ENCODE measurements around the gene SSC5D. TPM values are rescaled to one million over a fixed set of nuclear protein-coding genes. Genes with fewer than 3 reads are reported as not detected.

The SSC5D gene
- polyA plus RNA-seq, 3 donors: 1.1 to 1.6 (median 1.2) TPM

DNA sequence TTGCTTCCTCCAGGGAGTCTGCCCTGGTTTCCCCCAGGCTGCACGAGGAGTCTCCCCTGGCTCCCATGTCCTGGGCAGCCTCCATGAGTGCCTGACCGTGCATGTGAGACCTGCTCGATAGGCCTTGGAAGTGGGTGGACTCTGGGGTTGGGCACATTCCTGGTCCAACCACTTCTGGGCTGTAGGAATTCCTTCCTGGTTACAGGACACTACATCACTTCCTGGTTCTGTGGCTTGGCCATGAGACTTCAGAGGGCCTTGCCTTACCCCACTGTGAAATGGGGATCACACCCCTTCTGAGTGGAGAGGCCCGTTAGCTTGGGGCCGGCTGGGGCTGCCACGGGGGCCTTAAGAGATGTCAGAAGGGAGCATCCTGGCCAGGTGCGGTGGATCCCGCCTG is 15.8 kb upstream of the SSC5D start:
- DNase-seq (ENCODE audit: low read depth in 3 of 3, low spot score in 2 of 3): no peak

DNA sequence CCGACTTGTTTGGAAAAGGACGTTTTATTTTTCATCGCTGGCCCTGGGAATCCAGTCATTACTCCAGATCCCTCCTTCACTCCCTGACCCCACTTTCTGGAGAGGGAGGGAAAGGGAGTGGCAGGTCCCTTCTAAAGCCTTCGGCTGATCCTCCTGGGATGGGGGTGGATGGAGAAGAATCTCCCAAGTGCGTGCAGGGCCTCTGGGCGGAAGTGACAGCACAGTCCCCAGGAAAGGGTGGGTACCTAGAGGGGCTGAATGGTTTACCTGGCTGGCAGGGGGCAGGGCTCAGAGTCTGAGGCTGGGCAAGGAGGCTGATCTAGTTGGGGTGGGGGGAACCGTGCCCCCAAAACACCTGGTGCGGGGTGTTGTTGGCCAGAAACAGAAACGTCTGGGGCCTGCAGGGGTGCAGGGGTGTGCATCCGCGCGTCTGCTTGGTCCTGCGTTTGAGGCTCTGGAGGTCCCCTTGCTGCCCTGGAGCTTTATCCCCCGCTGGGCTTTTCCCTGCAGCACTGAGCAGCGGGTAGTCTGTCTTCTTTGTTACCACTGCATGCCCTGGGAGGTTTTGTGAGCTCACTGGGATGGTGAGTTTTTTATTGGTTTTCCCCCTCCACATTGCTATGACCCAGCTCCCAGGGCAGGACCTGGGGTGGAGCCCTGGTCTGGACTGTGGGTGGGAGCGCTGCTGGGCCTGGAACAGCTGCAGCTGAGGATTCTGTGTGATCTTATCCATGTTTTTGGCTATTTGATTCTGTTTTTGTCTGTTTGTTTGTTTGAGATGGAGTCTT is 14.8 kb upstream of the SSC5D start:
- DNase-seq (ENCODE audit: low read depth in 3 of 3, low spot score in 2 of 3): no peak

DNA sequence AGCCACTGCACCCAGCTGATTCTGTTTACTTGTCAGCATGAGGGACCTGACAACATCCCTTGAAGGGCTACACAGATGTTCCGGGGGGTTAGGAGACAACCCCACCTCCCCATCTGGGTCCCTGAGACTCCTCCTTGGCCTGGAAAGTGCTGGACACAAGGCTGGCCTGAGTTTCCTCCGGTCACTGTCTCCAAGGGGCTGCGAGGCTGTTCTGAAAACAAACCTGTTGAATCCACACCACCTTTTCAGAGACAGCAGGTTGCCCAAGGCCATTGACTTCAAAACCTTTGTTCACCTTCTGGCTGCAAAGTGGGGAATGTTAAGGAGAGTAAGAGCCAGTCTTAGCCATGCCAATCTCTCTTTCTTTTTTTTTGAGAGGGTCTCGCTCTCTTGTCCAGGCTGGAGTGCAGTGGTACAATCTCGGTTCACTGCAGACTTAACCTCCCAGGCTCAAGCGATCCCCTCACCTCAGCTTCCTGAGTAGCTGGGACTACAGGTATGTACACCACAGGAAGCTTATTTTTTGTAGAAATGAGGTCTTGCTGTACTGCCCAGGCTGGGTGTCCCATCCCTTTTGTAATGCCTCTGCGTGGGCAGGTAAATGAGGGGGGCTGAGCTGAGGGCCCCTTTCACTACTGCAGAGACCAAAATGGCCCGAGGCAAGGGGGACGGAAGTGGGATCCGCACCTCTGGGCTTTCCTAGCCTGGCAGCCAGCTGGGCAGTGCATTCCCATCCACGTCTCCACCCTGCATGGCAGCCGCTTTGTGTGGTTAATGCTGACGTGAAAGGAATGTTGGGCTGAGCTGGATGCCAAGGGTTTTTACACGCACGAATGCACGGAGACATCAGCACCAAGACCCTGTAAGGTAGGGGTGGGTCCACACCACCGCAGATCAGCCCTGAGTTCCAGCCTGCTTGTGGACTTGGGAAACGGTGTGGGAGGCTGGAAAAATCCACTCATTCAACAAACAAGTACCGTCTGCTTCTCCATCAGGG is 13.7 kb upstream of the SSC5D start:
- no peak for DNase-seq (ENCODE audit: low read depth in 3 of 3, low spot score in 2 of 3)

DNA sequence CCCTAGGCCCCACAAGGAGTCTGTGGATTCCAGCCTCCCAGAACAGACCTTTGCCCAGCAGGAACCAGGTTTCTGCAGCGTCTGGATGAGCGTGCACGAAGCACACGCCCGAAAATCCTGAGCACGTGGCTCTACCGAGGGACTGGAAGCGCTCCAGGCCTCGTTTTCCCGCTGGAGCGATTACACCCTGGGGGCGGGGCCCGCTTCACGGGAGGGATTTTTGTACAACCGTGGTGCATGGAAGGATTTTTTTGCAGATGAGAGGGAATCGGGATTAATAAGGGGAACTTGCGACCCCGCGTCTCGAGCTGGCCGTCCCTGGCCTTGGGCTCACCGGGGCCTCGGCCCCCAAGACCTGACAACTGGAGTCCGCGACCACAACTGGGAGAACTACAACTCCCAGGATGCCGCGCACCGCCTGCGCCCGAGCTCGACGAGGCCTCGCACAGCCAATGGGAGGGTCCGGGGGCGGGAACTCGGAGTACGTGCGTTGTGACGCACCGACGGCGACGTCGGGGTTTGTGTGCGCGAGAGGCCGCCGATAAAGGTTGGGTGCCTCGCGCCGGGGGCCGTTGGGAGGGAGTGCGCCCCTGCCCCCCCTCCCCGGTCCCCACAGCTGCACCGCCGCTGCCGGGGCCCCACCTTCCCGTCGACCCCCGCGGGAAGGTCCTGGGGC is 12.0 kb upstream of the SSC5D start, which contains the start of gene ZNF628:
ZNF628 (plus strand) TSS at position 518 of the 676 bp plus-strand sequence. CDS start 3,294 bp downstream, outside the sequence.
- DNase-seq (ENCODE audit: low read depth in 3 of 3, low spot score in 2 of 3): peak; percentile 95 to 98 (median 97)

DNA sequence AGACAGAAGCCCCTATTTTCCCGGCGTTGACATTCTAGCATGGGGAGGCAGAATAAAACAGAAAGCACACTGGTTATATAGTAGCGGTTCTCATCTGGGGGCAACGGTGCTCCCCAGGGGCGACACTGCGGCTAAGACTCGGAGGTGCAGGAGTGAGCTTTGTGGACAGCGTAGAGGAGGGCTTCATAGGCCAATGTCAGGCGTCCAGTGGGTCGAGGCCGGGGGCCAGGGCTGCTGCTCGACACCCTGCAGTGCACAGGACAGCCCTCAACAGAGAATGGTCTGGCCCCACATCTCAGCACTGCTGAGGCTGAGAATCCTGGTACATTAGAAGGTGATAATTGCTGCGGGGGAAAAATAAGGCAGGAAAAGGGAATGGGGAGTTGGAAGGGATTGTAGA is 10.3 kb upstream of the SSC5D start:
- DNase-seq (ENCODE audit: low read depth in 3 of 3, low spot score in 2 of 3): no peak

DNA sequence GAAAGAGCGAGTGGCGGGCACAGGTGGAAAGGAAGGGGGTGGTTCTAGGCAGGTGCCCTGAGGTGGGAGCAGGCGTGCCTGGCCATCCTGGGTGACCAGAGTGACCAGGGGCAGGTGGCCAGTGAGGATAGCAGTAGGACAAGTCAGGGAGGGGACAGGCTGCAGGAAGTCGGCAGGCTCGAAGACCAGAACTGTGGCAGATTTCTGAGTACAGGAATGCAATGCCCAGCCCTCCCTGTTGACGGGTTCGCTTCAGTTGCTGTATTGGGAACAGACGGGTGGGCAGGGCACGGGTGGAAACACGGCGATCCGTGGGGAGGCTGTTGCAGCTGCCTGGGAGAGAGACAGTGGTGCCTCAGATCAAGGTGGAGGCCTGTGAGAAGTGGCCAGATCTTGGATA is 9.9 kb upstream of the SSC5D start:
- no peak for DNase-seq (ENCODE audit: low read depth in 3 of 3, low spot score in 2 of 3)

DNA sequence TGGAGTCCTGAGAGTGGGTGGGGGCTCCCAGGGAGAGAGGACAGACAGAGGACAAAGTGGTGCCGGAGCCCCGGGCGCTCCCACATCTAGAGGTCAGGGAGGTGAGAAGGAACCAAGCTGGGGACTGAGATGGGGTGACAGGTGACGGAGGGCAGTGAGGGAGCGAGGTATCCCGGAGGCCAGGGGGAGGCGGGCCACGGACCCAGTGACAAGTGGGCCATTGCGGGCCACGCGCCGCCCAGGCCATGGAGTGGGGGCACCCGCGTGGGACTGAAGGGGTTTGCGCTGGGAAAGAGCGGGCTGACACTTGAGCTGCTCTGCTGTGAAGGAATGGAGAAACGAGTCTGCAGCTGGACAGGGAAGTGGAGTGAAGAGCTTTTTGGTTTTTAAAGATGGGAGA is 9.2 kb upstream of the SSC5D start:
- no peak for DNase-seq (ENCODE audit: low read depth in 3 of 3, low spot score in 2 of 3)

DNA sequence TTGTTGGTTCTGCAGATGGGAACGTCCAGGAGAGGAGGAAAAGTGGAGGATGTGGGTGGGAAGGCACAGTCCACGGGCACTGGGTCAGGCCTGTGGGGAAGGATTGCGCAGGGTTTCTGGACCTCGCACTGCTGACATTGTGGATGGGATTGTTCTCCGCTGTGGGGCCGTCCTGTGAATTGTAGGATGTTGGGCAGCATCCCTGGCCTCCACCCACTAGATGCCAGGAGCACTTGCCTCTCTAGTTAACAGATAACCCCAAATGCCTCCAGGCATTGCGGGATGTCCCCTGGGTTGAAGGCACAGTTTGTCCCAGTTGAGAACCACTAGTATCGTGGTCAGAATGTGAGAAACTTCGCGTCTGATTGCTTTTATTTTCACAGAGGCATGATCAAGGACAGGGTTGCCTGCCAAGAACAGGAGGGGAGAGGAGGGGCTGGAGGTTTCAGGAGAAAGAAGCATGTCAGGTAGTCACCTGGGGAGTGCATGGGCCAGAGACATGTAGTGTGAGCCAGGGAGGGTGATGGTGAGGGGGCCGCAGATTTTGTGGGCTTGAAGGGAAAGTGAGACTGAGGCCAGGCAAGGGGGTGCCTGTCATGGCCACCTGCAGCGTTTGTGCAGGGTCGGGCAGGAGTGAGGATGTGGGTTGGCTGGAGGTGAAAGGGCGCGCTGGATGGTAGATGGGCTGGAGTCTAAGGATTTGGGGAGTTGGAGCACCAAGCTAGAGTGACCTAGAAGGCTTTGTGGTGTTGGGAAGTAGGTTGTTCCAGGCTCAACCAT is 8.6 kb upstream of the SSC5D start:
- no peak for DNase-seq (ENCODE audit: low read depth in 3 of 3, low spot score in 2 of 3)

DNA sequence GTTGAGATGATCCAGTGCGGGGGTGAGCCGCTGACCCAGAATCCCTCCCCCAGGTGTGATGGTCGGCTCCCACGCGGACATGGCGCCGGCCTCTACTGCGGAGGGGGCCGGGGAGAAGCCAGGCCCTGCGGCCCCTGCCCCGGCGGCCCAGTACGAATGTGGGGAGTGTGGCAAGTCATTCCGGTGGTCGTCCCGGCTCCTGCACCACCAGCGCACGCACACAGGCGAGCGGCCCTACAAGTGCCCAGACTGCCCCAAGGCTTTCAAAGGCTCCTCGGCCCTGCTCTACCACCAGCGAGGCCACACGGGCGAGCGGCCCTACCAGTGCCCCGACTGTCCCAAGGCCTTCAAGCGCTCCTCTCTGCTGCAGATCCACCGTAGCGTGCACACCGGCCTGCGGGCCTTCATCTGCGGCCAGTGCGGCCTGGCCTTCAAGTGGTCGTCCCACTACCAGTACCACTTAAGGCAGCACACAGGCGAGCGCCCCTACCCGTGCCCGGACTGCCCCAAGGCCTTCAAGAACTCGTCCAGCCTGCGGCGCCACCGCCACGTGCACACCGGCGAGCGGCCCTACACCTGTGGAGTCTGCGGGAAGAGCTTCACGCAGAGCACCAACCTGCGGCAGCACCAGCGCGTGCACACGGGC is 7.0 kb upstream of the SSC5D start:
- DNase-seq (ENCODE audit: low read depth in 3 of 3, low spot score in 2 of 3): no peak

DNA sequence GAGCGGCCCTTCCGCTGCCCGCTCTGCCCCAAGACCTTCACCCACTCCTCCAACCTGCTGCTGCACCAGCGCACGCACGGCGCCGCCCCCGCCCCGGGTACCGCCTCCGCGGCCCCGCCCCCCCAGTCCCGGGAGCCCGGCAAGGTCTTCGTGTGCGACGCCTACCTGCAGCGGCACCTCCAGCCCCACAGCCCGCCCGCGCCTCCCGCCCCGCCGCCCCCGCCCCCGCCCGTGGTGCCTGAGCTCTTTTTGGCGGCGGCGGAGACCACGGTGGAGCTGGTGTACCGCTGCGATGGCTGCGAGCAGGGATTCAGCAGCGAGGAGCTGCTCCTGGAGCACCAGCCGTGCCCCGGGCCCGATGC is 6.5 kb upstream of the SSC5D start:
- DNase-seq (ENCODE audit: low read depth in 3 of 3, low spot score in 2 of 3): no peak

DNA sequence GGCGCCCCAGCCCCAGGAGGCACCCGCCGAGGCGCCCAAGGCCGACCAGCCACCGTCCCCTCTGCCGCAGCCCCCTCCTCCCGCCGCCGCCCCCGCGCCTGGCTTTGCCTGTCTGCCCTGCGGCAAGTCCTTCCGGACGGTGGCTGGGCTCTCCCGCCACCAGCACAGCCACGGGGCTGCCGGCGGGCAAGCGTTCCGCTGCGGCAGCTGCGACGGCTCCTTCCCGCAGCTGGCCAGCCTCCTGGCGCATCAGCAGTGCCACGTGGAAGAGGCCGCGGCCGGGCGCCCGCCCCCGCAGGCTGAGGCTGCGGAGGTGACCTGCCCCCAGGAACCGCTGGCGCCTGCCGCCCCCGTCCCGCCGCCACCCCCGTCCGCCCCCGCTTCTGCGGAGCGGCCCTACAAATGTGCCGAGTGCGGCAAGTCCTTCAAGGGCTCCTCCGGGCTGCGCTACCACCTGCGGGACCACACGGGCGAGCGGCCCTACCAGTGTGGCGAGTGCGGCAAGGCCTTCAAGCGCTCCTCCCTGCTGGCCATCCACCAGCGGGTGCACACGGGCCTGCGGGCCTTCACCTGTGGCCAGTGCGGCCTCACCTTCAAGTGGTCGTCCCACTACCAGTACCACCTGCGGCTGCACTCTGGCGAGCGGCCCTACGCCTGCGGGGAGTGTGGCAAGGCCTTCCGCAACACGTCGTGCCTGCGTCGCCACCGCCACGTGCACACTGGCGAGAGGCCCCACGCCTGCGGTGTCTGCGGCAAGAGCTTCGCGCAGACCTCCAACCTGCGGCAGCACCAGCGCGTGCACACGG is 5.9 kb upstream of the SSC5D start:
- DNase-seq (ENCODE audit: low read depth in 3 of 3, low spot score in 2 of 3): no peak

DNA sequence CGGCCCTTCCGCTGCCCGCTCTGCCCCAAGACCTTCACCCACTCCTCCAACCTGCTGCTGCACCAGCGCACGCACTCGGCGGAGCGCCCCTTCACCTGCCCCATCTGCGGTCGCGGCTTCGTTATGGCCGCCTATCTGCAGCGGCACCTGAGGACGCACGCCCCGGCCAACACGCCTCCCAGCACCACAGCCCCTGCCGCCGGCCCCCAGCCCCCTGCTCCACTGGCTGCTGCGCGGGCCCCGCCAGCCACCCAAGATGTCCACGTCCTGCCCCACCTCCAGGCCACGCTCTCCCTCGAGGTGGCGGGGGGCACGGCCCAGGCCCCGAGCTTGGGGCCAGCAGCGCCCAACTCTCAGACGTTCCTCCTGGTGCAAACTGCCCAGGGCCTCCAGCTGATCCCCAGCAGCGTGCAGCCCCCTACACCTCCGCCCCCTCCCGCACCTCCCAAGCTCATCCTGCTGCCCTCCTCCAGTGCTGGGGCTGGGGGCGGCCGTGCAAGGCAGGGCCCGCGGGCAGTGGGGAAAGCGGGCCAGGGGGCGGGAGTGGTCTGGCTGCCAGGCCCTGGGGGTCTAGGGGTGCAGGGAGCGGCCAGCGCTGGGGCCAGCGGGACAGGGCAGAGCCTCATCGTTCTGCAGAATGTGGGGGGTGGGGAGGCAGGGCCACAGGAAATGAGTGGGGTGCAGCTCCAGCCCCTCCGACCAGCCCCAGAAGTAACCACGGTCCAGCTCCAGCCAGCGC is 5.1 kb upstream of the SSC5D start:
- no peak for DNase-seq (ENCODE audit: low read depth in 3 of 3, low spot score in 2 of 3)

DNA sequence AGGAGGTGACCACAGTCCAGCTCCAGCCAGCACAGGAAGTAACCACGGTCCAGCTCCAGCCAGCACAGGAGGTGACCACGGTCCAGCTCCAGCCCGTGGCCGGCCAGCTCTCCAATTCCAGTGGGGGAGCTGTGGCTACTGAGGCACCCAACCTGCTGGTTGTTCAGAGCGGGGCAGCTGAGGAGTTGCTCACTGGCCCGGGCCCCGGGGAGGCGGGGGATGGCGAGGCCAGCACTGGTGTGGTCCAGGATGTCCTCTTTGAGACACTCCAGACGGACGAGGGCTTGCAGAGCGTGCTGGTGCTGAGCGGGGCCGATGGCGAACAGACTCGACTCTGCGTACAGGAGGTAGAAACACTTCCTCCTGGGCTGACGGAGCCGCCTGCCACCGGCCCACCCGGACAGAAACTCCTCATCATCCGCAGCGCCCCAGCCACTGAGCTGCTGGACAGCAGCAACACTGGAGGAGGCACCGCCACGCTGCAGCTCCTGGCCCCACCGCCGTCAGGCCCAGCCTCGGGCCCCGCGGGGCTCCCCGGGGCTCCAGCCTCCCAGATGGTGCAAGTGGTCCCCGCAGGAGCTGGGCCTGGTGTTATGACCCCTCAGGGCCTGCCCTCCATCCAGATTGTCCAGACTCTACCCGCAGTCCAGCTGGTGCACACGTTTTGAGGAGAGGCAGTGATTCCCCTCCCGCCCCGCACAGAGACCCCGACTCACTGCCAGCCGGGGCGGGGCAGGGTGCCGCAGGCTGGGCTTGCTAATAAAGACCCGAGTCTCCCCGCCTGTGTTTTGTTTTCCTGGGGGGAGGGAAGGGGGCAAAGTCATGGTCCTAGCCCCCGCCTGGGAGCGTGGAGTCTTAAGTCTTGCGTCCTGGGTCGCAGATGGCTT is 4.3 kb upstream of the SSC5D start:
- DNase-seq (ENCODE audit: low read depth in 3 of 3, low spot score in 2 of 3): no peak

DNA sequence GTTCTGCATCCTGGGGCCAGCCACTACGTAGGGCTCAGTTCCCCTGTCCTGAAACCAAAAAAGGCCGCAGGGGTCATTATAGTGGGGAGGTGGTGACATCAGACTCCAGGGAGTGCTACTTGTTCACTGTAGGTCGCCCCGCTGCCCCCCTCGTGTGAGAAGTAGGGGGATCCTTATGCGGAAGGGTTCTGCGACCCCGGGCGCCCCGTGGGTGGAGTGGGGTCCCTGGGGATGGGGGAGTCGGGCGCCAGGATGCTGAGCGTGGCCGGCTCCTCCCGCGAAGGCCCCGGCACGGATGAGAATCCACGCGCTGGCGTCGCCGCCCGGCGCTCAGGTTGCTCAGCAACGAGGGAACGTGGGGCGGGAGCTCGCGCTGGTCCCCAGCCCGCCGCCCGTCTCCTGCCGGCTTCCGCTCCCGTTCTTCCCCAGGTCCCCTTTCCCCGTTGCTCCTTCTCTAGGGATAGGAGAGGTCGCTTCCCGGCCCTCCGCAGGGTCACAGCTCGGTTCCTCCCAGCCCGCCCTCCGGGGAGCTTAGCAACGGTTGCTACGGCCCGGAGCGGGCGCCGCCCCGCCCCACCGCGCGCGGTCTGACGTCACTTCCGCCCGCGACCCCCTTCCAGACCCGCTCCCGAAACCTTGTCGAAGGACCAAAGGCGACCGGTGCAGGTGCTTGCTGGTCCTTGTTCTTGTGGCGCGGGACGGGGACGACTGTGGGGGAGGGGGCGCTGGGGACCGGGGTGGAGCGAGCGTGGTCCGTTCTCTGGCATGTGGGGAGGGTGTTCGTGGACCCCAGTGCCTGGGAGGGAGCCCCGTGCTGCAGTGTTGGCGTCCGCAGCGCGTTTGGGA is 3.4 kb upstream of the SSC5D start, which contains the start of gene NAT14:
NAT14 (plus strand) TSS at position 596 of the 846 bp plus-strand sequence. CDS start 521 bp downstream, outside the sequence.
- DNase-seq (ENCODE audit: low read depth in 3 of 3, low spot score in 2 of 3): no peak

DNA sequence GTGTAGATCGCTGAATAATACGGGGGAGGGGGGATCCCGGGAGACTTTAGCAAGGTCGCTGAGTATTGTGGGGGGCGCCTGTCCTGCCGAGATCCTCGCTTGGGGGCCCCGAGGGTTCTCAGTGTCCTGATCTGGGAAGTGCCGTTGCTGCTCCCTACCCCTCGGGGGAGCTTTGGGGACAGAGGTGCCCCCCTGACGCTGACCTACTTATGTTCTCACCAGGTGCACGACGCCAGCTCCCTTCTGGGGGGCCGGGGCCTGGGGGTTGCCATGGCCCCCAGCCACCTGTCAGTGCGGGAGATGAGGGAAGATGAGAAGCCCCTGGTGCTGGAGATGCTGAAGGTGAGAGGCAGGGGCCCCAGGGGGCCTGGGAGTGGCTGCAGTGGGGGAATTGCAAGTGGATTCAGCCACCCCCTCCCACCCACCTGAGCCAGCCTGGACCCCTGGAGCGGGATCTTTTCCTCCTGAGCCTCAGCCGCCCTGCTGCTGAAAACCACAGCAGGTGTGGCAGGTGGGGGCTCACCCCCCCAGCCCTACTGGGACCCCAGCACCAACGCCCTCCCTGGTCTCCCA is 2.7 kb upstream of the SSC5D start:
- DNase-seq (ENCODE audit: low read depth in 3 of 3, low spot score in 2 of 3): no peak

All from right renal cortex interstitium (tissue), 3 donors.